HG03135 (cell line): ENCODE measurements around the gene P4HTM.

Experiments used
- ATAC-seq: cut with Tn5 transposase; IDR thresholded peaks from one replicate; pipeline ENCODE4 v1.9.1; 2021; ENCODE audit warnings: mild to moderate bottlenecking, moderate library complexity; ENCODE audit not compliant: unreplicated experiment

Gene P4HTM

DNA sequence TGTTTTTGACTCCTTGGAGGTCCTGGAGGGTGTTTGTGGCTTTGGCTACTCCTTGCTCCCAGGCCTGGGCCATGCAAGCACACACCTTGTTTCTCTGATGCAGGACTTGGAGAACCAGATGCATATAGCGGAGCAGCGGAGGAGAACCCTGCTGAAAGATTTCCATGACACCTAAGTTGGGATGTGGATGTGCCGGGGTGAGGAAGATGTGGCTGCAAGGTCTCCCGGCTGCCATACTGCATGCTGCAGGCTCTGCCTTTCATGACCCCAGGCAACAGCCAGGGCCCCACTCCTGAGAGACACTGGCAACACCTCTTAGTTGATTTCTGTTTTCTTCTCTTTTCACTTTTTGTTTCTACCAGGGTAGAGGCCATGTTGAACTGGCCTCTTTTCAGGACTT, 6.9 kb upstream of the P4HTM start:
- ATAC-seq, result no peak

DNA sequence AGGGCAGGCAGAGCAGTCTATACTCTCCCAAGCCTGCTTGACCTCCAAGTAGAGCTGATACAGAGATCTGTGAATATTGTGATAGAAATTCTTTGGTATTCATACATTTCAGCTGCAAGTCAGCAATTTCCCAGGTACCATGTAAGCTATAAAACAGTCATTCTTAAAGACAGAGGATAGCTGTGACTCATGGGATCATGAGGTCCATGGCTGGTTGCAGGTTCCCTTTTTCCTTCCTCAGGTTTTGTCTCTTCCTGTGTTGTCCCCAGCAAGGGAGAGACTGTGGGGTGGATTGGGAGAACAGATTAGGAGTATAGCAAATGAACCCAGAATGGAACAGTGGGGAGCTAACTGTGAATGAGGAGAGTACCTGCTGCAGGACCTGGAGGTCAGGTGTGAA, 5.4 kb upstream of the P4HTM start:
- ATAC-seq, result no peak

DNA sequence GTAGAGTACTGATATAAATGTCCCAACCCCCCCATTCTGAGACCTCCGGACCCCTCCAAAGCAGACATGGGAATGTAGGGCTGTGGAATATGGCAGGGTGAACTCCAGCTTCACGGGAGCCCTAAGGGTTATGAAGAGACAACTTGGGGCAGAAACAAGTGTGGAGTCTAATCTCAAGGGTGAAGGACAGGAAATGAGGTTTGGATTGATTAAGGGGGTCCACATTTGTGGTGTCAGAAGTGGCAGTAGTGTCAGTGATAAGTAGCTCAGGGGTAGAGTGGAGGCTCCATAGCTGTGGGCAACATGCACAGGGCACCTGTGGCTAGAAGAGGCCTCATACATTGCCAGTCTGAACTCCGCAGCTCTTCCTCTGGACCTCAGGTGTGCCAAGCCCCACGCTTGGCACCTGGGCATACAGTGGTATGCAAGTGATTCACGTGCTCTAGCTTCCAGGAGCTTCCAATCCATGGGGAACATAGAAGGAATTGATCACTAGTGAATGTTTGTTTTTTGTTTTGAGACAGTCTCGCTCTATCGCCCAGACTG, 4.1 kb upstream of the P4HTM start:
- ATAC-seq, result no peak

DNA sequence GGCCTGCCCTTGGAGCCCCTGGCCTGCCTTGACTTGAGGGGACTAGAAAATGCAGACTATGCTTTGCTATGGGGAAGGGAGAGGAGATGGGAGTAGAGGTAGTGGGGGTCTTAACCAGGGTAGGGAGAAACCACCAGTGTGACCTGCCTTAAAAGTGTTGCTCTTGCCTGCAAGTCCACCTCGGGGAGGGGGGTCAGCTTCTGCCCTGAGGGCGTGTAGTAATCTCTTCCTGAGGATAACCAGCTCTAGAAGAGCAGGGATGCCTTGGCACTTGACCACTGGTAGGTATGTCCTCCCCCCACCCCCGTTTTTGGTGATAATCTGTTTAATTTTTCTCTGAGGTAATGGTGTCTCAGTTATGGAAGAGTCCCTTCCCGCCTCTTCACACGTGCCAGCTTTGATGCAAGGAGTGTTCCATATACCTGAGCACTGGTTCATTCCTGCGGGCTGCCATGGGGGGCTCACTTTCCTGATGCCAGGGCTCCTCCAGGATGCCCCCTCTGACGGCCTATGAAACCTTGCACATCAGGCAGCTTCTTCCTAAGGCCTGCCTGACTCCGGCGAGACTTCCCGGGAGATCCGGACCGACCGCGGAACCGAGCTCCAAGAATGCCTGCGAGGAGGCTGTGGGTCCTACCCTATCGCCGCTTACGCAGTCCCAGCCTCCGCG, 780 bp upstream of the P4HTM start:
- ATAC-seq, result no peak

DNA sequence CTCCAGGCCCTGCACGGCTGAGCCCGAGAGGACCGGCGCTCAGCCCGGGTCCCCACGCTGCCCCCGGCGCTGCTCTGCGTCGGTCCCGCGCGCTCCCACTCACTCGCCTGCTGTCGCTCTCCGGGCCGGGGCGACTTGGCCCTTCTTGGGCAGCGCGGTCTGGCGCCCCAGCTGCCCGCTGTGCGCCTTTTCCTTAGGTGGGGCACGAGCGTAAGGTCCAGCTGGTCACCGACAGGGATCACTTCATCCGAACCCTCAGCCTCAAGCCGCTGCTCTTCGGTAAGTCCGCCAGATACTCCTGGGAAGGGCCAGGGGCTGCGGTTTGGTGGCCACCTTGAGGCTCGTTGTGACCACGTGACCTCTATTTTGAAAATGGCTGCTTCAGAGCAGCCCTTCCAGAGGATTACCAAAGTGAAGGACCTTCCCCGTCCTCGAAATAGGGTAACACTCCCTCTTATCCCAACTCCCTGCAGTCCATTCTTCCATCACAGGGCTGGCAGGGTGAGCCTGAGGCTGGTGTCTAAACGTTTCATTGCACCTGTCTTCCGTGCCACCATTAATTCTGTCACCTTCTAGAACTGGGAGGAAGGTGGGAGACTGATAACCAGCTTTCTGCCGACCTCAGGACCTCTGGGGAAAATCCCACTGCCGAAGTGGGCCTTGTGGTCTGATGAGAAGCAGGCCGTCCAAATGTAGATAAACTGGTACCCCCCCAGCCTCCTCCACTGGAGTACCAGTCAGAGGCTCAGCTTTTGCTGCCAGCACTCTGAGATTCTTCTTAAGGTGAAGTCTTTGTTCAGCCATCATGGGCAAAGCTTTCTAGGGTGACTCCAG, 812 bp downstream of the P4HTM start:
- ATAC-seq, result peak; percentile 14

DNA sequence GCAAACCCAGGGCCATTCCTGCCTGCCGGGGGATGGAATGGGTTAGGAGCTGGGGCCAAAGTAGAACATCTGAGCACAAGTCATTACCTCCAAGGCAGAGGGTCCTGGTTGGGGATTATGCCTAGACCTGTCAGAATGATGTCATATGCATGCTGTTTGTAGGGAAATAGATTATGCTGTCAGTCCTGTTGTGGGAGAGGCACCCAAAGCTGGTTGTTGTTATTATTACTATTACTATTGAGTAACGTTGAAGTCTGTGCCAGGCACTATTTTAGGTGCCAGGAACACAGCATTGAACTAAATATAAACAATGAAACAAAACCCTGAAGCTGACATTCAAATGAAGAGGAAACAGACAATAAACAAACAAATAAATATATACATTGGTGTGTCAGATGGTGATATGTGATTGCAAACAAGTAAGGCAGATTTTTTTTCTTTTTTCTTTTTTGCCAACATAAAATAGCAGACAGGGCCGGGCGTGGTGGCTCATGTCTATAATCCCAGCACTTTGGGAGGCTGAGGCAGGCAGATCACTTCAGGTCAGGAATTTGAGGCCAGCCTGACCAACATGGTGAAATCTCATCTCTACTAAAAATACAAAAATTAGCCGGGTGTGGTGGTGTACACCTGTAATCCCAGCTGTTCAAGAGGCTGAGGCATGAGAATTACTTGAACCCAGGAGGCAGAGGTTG, 2.0 kb downstream of the P4HTM start:
- no peak for ATAC-seq

DNA sequence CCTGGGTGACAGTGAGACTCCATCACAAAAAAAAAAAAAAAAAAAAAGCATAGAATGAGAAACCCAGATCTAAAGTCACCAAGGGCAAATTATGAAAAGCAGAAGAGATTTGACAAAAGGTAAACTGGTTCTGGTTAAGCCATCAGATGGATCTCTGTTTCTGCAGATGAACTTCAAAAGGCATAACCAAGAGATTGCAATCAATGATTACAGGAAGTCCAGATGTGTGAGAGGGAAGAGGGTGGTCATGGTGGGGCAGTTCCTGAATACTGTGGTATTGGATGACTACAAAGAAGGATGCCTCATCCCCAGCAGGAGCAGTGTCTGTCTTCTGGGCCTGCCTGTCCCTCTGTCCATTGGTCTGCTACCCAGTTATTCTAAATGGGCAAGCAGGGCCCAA, 3.8 kb downstream of the P4HTM start:
- no peak for ATAC-seq

DNA sequence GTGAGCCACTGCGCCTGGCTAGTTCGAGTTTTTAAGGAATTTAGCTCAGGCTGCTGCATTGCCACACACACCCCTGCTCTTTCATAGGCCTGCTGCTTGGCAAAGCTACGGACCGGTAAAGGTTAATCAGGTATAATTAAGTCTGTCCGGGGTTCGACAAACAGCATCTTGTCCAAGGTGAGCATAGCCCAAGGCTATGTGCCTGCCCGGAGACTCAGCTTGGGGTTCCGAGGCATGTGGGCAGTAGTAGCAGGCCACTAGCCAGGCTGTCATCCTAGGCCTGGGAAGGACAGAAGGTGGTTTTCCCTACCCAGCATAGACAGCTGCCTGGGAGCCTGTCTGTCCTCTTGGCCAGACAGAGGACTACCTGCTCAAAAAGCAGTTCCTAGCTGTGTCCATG, 6.6 kb downstream of the P4HTM start:
- no peak for ATAC-seq

DNA sequence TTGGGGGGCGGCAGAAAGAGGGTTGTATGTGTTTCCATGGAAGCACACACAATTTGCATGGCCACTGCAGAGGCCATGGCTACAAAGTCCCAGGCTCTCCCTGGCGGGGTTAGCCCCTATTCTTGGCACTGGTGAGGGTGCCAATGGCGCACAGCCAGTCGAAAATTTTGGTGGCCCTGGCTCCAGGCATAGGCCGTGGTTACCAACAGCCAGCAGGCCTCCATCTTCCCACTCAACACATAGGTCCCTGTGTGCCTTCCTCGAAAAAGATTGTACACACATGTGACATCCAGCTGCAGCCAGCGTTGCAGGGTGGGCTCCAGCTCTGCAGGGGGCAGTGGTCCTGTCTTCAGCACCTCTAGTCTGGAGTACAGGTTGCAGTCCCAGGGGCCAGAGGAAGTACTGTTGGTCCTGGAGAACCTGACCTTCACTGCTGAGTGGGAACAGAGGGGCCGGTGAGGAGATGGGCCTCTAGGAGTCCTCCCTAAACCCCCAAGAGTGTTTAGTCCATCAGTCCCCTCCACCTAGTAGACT, 7.1 kb downstream of the P4HTM start:
- no peak for ATAC-seq

DNA sequence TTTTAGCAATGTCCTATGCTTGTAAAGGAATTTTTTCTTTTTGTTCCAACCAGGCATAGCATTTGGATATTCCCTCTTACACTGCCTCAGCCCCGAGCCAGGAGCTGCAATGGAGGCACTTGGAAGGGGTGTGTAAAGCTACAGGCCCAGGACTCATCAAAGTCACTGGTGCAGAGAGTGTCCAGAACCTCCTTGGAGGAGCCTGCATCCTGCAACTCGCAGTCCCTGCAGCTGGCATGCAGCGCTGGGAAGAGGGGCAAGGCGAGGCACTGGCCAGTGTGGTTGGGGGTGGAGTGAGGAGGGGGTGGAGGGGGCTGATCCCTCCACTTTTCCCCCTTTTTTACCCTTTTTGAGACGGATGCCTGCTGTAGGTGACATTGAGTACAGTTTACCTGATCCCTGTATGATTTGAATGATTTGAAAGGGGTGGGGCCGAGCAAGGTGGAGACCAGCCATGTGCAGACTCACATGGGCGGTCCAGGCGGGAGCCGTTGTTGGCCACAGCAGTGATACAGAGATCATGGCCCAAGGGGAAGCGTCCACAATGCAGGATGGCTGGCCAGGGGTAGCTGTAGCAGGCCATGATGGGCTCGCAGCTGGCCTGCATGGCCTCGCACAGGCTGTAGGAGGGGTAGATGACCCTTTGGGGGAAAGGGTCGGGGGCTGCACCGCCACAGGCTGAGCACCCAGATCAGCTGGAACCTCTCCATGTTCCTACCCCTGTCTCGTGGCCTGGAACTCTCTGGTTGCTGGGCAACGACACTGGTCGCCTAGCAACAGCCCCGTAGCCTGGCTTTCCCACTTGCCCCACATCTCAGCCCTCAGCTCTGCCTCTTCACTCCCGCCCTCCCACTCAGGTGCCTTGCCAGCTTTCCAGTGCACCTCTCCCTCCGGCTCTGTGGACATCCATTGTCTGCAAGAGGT, 7.9 kb downstream of the P4HTM start:
- no peak for ATAC-seq

DNA sequence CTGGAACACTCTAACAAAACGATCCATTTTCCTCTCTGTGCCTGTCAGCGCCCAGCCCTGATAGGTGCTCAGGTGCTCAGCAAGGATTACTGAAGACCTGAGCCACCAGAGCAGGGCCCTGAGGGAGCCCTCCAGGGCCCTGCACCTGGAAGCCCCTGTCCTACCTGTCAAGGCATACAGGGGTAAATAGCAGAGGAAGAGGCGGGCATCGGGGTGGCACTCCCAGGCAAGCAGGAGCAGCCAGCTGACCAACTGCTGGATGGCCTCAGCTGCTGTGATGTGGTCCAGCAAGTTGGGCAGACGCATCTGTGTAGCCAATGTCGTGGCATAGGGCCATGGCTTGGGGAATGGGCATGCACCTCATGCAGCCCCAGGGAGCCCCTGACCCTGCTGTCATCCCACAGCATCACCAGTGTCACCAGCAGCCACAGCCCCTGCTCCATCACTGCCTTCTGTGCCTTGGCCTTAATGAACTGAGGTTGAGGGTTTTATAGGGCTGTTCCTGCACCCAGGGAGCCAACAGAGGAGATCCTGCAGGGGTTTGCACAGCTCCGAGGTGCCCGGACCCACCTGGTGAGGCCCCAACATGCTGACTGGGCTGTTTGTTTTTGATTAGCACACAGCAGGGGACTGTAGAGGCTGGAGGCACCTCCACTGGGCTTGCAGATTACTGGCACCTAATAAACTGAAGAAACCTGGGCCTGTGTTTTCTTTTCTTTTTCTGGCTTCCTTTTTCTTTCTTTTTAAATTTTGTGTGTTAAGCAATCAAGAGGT, 9.2 kb downstream of the P4HTM start:
- ATAC-seq, result no peak

DNA sequence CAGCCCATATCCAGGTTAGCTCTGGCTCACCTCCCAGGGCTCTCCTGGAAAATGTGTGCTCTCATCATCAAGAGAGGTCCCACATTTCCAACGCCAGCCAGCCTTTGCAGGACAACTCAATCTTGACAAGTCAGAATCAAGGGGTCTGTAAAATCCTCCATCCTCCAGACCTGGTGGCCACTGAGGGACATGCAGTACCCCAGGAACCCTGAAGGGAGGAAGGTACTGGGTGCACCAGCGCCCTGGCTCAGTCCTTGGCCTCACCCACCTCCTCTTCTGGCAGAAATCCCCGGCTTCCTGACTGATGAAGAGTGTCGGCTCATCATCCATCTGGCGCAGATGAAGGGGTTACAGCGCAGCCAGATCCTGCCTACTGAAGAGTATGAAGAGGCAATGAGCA, 11.1 kb downstream of the P4HTM start:
- no peak for ATAC-seq

DNA sequence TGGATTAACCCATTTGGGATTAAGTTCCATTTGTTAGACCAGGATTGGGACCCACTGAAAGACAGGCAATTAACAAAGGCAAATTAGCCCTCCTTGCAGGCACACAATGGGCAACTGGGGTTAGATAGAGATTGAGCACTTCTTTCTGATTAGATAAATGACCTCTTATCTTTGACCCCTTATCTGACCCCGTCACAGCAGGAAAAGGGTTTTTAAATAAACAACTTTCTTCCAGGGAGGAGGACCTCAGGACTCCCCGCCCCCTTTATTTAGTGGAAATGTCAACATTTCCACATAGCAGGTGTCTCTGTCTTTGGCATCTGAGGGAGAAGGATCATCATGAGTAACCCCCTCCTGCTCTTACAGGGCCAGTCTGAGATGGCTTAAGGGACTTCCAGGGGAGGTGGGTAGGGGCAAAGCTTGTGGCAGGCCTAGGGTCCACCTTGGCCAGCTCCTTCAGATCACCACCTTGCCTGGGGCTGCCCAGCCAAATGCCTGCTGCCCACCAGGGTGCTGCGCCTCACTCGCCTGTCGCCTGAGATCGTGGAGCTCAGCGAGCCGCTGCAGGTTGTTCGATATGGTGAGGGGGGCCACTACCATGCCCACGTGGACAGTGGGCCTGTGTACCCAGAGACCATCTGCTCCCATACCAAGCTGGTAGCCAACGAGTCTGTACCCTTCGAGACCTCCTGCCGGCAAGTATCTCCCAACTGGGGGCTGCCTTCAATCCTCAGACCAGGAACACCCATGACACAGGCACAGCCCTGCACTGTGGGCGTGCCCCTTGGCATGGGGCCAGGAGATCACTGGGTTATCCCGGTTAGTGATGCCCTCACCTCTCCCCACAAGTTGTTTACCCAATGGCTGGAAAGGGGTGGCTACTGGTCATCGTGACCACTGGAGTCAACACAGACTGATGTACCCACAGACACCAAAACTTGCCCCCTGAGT, 14.6 kb downstream of the P4HTM start:
- ATAC-seq, result no peak

DNA sequence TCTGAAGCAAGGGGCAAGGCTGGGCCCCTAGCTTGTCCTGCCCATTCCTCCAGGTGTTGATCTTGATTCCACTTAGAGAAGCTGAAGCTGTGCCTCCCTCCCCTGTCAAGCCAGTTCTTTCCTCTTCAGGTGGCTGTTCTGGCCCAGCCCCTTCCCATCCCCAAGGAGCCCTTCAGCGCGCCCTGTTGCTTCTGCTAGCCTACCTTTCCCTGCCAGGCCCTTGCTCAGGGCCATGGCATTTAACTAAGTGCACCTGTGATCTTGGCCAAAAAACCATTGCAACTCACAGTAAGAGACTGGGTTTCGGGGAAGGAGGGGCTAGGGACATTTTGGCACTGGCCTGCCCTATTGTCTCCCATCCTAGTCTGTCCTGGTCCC, 15.3 kb downstream of the P4HTM start:
- ATAC-seq, result no peak

DNA sequence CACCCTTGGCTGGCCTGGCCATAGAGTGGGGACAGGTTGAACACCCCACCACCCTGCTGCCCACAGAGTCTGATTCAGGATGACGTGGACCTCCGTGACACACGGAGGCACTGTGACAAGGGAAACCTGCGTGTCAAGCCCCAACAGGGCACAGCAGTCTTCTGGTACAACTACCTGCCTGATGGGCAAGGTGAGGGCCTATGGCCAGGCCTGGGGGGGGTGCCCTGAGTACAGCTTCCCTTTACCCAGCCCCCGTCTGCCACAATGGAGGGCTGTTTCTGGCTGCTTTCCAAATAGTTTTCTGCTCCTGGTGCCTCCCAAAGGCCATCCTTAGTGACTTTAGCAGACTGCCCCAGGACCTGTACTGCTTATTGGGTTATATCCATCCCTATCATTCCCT, 16.0 kb downstream of the P4HTM start:
- ATAC-seq, result no peak

DNA sequence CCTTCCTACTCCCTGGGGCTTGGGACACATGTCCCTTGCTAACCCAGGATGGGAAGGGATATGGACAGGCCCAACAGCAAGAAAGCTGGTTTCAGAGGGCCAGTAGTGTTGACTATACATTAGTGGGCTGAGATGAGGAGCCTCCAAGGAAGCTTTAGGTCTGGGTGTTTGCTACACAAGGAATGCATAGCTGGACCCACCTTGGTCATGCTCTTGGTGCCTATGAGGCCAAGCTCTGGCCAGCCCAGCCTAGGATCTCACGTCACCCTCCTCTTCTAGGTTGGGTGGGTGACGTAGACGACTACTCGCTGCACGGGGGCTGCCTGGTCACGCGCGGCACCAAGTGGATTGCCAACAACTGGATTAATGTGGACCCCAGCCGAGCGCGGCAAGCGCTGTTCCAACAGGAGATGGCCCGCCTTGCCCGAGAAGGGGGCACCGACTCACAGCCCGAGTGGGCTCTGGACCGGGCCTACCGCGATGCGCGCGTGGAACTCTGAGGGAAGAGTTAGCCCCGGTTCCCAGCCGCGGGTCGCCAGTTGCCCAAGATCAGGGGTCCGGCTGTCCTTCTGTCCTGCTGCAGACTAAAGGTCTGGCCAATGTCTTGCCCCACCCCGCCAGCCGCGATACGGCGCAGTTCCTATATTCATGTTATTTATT, 16.5 kb downstream of the P4HTM start:
- ATAC-seq, result peak; percentile 2

DNA sequence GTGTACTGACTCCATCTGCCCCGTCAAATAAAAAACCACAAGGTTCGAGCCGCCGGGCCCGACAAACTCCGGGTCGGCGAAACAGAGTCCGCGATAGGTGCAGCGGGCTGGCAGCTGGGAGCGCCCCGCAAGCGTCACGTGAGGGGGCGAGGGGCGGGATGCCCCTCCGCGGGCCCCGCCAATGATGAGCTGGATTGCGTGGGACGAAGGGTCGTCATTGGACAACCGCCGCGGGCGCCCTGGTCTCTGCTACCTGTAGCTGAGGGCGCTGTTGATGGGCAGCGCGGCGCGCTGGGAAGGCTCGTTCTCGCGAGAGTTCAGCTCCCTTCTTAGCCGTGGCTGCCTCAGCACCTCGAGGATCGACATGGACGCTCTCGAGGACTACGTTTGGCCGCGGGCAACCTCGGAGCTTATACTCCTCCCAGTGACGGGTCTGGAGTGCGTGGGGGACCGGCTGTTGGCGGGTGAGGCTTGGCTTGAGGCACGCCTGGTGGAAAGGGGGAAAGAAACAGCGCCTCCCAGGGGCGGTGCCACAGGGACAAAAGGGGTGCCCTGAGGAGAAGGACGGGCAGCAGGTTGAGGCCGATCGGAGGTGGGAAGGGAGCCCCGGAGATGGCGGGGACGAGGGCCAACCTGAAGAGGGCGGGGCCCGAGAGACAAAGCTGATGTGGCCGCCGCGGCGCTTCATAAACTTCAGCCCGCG, 17.2 kb downstream of the P4HTM start, which contains the start of gene WDR6:
WDR6 (plus strand) TSS at position 324 of the 703 bp plus-strand sequence; CDS start at position 365, 41 bp downstream.
- ATAC-seq, result peak; percentile 86
